Measurements from ENCODE around the gene ZDHHC21.

Gene ZDHHC21

DNA sequence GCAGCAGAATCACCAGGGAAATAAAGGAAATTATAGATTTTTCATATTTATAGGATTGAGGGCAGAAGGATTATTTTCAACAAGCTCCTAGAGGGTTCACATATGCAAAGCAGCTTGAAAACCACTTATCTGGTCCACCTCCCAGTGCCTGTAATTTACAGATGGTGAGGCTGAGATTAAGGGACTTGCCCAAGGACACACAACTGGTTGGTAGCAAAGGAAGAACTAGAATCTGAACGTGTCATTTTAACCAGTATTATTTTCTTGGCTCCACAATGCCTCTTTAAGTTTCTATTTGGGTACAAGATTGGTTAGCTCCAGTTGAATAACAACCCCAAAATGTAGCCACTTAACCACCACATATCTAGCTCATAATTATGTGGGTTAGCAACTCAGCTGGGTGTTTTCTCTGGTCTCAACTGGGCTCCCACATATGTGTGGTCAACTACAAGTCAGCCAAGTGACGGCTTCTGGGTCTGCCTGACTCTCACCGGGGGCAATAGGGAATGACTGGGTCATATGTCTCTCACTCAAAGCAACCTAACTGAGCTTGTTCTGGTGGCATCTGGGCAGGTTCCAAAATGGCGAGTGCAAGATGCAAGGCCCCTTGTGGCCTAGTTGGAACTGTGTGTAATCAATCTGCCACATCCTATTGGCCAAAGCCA is 127.7 kb downstream of the ZDHHC21 start:
- POLR2A ChIA-PET, result no interaction called here
- CTCF ChIA-PET, result no interaction called here
- no peak for TF ChIP-seq FOXM1 (IDR thresholded peaks at IDR 0.05; ENCODE audit: borderline replicate concordance)
- no peak for TF ChIP-seq BHLHE40 (IDR thresholded peaks at IDR 0.05; ENCODE audit: borderline replicate concordance)
- no peak for TF ChIP-seq L3MBTL2 (conservative IDR thresholded peaks at IDR 0.05)
- TF ChIP-seq LEF1 (IDR thresholded peaks at IDR 0.05; ENCODE audit: borderline replicate concordance), result no peak
- no peak for TF ChIP-seq ARNT (IDR thresholded peaks at IDR 0.05)
- no peak for TF ChIP-seq ELF4 (IDR thresholded peaks at IDR 0.05)
- no peak for TF ChIP-seq FOXA1 (IDR thresholded peaks at IDR 0.05)
- no peak for TF ChIP-seq TARDBP (IDR thresholded peaks at IDR 0.05)
- no peak for TF ChIP-seq CTBP1 (IDR thresholded peaks at IDR 0.05; ENCODE audit: borderline replicate concordance)
- TF ChIP-seq, protein P1, sequence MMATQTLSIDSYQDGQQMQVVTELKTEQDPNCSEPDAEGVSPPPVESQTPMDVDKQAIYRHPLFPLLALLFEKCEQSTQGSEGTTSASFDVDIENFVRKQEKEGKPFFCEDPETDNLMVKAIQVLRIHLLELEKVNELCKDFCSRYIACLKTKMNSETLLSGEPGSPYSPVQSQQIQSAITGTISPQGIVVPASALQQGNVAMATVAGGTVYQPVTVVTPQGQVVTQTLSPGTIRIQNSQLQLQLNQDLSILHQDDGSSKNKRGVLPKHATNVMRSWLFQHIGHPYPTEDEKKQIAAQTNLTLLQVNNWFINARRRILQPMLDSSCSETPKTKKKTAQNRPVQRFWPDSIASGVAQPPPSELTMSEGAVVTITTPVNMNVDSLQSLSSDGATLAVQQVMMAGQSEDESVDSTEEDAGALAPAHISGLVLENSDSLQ (IDR thresholded peaks at IDR 0.05), result no peak
- no peak for DNase-seq (ENCODE audit: extremely low spot score)

DNA sequence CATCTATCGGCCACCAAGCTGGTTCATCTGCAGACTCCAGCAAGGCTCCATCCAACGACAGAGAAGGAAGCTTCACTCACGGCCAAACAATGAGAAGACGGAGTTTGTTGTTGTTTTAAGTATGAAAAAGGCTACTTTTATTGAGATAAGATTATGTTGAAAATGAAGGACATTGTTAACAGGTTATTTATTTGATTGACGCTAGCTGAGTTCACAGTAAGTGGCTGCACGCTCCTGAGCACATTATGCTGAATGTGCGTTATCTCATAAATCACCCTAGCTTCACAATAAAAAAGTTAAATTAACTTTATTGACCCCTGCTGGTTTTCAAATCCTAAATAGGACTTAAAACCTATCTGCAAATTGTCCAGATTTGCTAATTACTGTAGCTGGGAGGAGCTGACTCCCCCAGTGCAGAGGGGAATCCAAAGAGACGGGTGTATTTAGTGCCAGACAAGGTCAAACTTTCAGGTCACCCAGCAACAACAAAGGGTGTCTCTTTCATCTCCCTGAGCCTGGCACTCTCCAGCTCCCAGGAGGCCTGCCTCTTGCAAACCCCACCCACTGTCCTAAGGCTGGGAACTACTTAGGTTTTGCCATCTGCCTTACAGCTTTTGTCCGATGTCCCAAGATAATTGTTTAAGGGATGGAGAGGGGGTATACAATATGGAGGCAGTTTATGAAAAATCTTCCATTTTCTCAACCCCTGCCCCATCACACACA is 129.2 kb downstream of the ZDHHC21 start:
- CTCF ChIA-PET, result no interaction called here
- DNase-seq (ENCODE audit: extremely low spot score), result peak; percentile 12
- POLR2A ChIA-PET, result no interaction called here
- no peak for TF ChIP-seq SUZ12 (IDR thresholded peaks at IDR 0.05)
- TF ChIP-seq, protein P1 (IDR thresholded peaks at IDR 0.05), result peak; percentile 86

DNA sequence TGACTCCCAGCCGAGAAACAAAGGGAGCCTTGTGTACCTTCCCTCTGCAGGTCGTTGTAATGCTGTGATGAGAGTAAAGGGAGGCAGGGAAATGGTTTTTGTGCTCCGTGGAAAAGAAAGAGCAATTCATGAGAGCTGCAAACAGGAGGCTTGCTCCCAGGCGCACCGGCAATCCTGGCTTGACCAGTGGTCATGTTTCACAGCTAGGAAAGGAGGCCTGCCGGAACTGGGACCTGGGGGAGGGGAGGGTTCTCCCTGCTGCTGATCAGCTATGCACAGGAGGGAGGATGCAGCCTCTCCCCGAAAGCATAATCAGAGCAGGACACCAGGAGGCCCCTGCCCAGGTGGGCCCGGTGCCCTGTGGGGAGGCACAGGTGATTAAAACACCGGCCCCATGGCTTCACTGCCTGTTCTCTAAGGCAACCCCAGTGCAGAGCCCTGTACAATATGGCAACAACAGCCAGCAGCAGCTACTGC is 131.3 kb downstream of the ZDHHC21 start:
- ChIA-PET CTCF (no interaction called here), POLR2A (no interaction called here)
- TF ChIP-seq HDGF (IDR thresholded peaks at IDR 0.05; ENCODE audit: borderline replicate concordance), result no peak
- TF ChIP-seq SUZ12 (IDR thresholded peaks at IDR 0.05), result no peak
- TF ChIP-seq BHLHE40 (IDR thresholded peaks at IDR 0.05; ENCODE audit: borderline replicate concordance), result no peak
- no peak for TF ChIP-seq L3MBTL2 (conservative IDR thresholded peaks at IDR 0.05)
- TF ChIP-seq TARDBP (IDR thresholded peaks at IDR 0.05), result no peak
- no peak for TF ChIP-seq NFRKB (IDR thresholded peaks at IDR 0.05)
- TF ChIP-seq, protein P1 (IDR thresholded peaks at IDR 0.05), result no peak
- no peak for TF ChIP-seq ZNF384 (IDR thresholded peaks at IDR 0.05)
- no peak for TF ChIP-seq LEF1 (IDR thresholded peaks at IDR 0.05; ENCODE audit: borderline replicate concordance)
- no peak for DNase-seq (ENCODE audit: extremely low spot score)
